Measurements from ENCODE around the gene KMT2A. TPM values are rescaled to one million over a fixed set of nuclear protein-coding genes. Genes with fewer than 3 reads are reported as not detected.

The KMT2A gene
- total and polyA plus RNA-seq, 7 donors: 5.3 to 93.9 (median 42.9) TPM

DNA sequence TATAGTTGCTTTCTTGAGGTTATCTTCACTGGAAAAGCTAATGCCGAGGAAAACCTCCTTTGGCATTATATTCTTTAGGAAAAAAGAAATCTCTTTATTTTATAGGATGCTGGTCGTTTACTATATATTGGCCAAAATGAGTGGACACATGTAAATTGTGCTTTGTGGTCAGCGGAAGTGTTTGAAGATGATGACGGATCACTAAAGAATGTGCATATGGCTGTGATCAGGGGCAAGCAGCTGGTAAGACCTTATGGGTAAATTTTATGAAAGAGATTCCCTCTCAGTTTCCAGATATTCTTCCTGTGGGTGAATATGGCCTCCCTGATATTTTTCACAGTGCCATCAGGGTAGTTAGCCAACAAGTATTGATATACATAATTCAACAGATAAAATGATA, 61.5 kb downstream of the KMT2A start:
- no peak for TF ChIP-seq EP300 (IDR thresholded peaks at IDR 0.05)
- H3K4me1 ChIP-seq: no peaks in the 10 kb centered on the region
- no peak for DNase-seq
- H3K4me3 ChIP-seq: no peak overlapping the region
- H3K9me3 ChIP-seq: no peaks in the 10 kb centered on the region
- no peak overlapping the region for H3K27ac ChIP-seq
- 85 to 91% methylated on average over 4 of the region's 4 CpGs for WGBS, 2 donors
- H3K27me3 ChIP-seq: no peaks in the 10 kb centered on the region
- peaks cover 44 to 100% (median 84%) of the 10 kb centered on the region in 4 donors for H3K36me3 ChIP-seq
- intact Hi-C loops (cut with DNase I): no loop called here

DNA sequence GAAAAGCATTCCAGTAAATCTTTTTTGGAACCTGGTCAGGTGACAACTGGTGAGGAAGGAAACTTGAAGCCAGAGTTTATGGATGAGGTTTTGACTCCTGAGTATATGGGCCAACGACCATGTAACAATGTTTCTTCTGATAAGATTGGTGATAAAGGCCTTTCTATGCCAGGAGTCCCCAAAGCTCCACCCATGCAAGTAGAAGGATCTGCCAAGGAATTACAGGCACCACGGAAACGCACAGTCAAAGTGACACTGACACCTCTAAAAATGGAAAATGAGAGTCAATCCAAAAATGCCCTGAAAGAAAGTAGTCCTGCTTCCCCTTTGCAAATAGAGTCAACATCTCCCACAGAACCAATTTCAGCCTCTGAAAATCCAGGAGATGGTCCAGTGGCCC, 66.9 kb downstream of the KMT2A start:
- no peak for TF ChIP-seq EP300 (IDR thresholded peaks at IDR 0.05)
- no peak for TF ChIP-seq POLR2AphosphoS5 (IDR thresholded peaks at IDR 0.05)
- TF ChIP-seq POLR2A (IDR thresholded peaks at IDR 0.05): no peak
- TF ChIP-seq, protein P1, sequence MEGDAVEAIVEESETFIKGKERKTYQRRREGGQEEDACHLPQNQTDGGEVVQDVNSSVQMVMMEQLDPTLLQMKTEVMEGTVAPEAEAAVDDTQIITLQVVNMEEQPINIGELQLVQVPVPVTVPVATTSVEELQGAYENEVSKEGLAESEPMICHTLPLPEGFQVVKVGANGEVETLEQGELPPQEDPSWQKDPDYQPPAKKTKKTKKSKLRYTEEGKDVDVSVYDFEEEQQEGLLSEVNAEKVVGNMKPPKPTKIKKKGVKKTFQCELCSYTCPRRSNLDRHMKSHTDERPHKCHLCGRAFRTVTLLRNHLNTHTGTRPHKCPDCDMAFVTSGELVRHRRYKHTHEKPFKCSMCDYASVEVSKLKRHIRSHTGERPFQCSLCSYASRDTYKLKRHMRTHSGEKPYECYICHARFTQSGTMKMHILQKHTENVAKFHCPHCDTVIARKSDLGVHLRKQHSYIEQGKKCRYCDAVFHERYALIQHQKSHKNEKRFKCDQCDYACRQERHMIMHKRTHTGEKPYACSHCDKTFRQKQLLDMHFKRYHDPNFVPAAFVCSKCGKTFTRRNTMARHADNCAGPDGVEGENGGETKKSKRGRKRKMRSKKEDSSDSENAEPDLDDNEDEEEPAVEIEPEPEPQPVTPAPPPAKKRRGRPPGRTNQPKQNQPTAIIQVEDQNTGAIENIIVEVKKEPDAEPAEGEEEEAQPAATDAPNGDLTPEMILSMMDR (IDR thresholded peaks at IDR 0.05): no peak
- DNase-seq: no peak
- Histone ChIP-seq H3K9me3 (no peaks in the 10 kb centered on the region), H3K27ac (no peak overlapping the region), H3K4me1 (no peaks in the 10 kb centered on the region), H3K27me3 (no peaks in the 10 kb centered on the region), H3K36me3 (peaks cover 42 to 100% (median 87%) of the 10 kb centered on the region in 4 donors), H3K4me3 (no peak overlapping the region)
- 49 to 80% methylated on average over 3 of the region's 3 CpGs for WGBS, 2 donors
- intact Hi-C loops (cut with DNase I): no loop called here

DNA sequence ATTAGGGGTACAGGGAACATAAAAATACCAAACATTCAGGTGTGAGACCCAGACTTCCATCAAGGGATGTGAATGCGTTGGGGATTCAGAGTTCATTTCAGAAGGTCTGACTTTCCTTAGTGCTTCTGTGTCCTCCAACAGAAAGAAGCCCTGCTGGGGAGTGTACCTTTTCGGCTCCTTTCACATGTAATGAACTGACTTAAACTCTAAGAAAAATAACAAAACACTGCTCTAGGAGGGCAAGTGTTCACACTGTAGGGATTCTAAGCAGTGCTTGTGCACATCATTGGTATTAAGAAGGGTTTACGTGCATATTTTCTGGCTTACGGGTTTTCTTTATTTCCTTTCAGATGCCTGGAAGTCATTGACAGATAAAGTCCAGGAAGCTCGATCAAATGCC, 75.3 kb downstream of the KMT2A start:
- Histone ChIP-seq H3K27me3 (no peaks in the 10 kb centered on the region), H3K9me3 (no peaks in the 10 kb centered on the region), H3K4me1 (no peaks in the 10 kb centered on the region), H3K27ac (no peak overlapping the region), H3K4me3 (no peak overlapping the region), H3K36me3 (peaks cover 32 to 100% (median 71%) of the 10 kb centered on the region in 4 donors)
- no peak for DNase-seq
- no peak for TF ChIP-seq POLR2A (IDR thresholded peaks at IDR 0.05)
- no peak for TF ChIP-seq EP300 (IDR thresholded peaks at IDR 0.05)
- TF ChIP-seq POLR2AphosphoS5 (IDR thresholded peaks at IDR 0.05): no peak
- TF ChIP-seq, protein P1 (IDR thresholded peaks at IDR 0.05): no peak
- intact Hi-C loops (cut with DNase I): no loop called here
- 90 to 95% methylated on average over 5 of the region's 5 CpGs for WGBS, 2 donors

DNA sequence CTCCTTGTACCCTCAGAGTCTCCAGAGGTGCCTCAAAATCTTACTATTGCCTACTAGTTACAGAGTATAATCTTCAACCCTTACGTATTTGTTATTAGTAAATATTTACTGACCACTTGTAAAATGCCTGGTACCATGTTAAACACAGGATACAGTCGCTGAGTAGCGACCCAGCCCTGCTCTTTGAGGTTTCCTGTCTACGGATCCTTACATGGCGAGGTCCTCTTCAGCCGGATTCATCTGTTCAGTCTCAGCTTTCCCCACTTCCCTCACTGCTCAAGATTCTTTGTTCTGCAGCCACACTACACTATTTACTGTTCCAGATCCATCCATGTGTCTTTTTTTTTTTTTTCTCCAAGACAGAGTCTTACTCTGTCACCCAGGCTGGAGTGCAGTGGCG, 77.8 kb downstream of the KMT2A start:
- intact Hi-C loops (cut with DNase I): no loop called here
- Histone ChIP-seq H3K4me1 (no peaks in the 10 kb centered on the region), H3K9me3 (no peaks in the 10 kb centered on the region), H3K4me3 (no peak overlapping the region), H3K36me3 (peaks cover 32 to 99% (median 60%) of the 10 kb centered on the region in 4 donors), H3K27me3 (no peaks in the 10 kb centered on the region), H3K27ac (no peak overlapping the region)
- WGBS, 2 donors: 53 to 80% methylated on average over 7 of the region's 7 CpGs
- no peak for DNase-seq
- TF ChIP-seq, protein P1 (IDR thresholded peaks at IDR 0.05): no peak
- TF ChIP-seq POLR2A (IDR thresholded peaks at IDR 0.05): no peak
- TF ChIP-seq EP300 (IDR thresholded peaks at IDR 0.05): no peak
- no peak for TF ChIP-seq POLR2AphosphoS5 (IDR thresholded peaks at IDR 0.05)

DNA sequence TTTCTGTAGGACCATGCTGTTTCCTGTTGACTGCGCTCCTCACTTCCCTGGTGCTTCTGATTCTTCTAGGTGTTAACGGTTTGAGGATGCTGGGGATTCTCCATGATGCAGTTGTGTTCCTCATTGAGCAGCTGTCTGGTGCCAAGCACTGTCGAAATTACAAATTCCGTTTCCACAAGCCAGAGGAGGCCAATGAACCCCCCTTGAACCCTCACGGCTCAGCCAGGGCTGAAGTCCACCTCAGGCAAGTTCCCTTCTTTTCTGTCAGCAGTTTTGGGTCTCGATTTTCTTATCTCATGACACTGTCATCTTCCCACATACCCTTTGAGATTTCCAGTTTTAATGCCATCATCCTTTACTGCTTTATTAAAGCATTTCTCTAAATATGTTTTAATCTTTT, 83.3 kb downstream of the KMT2A start:
- intact Hi-C loops (cut with DNase I): no loop called here
- TF ChIP-seq EP300 (IDR thresholded peaks at IDR 0.05) (no peak), POLR2A (IDR thresholded peaks at IDR 0.05) (no peak), POLR2AphosphoS5 (IDR thresholded peaks at IDR 0.05) (no peak)
- TF ChIP-seq, protein P1 (IDR thresholded peaks at IDR 0.05): no peak

More for the DNA sequence above, 83.3 kb downstream of the KMT2A start:
- Histone ChIP-seq H3K36me3 (peaks cover 26 to 99% (median 61%) of the 10 kb centered on the region in 4 donors), H3K27me3 (no peaks in the 10 kb centered on the region), H3K27ac (no peak overlapping the region), H3K4me3 (no peak overlapping the region), H3K4me1 (peaks cover 0 to 6% (median 3%) of the 10 kb centered on the region in 4 donors), H3K9me3 (no peaks in the 10 kb centered on the region)
- WGBS, 2 donors: 87 to 90% methylated on average over 6 of the region's 6 CpGs
- DNase-seq: no peak

Data from sigmoid colon (tissue), 7 donors.